ENCODE results near the gene TNFRSF11A. TPM values are rescaled to one million over a fixed set of nuclear protein-coding genes. Genes with fewer than 3 reads are reported as not detected.

Gene TNFRSF11A
- total and polyA plus RNA-seq, 12 donors, result 0.29 to 2.7 (median 0.78) TPM

- Histone ChIP-seq H3K9me3 (no peaks in the 10 kb centered on the region), H3K27ac (no peak overlapping the region), H3K27me3 (no peaks in the 10 kb centered on the region), H3K36me3 (peaks cover 0 to 82% (median 7%) of the 10 kb centered on the region in 9 donors), H3K4me3 (no peak overlapping the region), H3K4me1 (peaks cover 0 to 69% (median 16%) of the 10 kb centered on the region in 9 donors)
- no peak for ATAC-seq
- DNase-seq, result no peak
- no peak for TF ChIP-seq CTCF (IDR thresholded peaks at IDR 0.05)
- intact Hi-C loops (cut with DNase I), result no loop called here
- WGBS, 2 donors, result 92 to 95% methylated on average over 6 of the region's 6 CpGs
Observed at GRCh38 chr18:62285281-62285680, 39.8 kb upstream of the TNFRSF11A start.

- H3K27me3 ChIP-seq, result no peaks in the 10 kb centered on the region
- DNase-seq (no peak), ATAC-seq (no peak)
- peaks cover 0 to 44% (median 6%) of the 10 kb centered on the region in 9 donors for H3K4me1 ChIP-seq
- TF ChIP-seq CTCF (IDR thresholded peaks at IDR 0.05), result no peak
- no peaks in the 10 kb centered on the region for H3K9me3 ChIP-seq
- peaks cover 0 to 83% (median 14%) of the 10 kb centered on the region in 9 donors for H3K36me3 ChIP-seq
- intact Hi-C loops (cut with DNase I), result no loop called here
- H3K4me3 ChIP-seq, result no peak overlapping the region
- H3K27ac ChIP-seq, result peak overlapping the region in 1 of 10 donors; percentile 6
- WGBS, 2 donors, result 92 to 95% methylated on average over 2 of the region's 2 CpGs
Observed at GRCh38 chr18:62287781-62288664, 37.1 kb upstream of the TNFRSF11A start.

GRCh38 chr18:62288665-62289008 lies 36.5 kb upstream of the TNFRSF11A start:
- 86 to 91% methylated on average over 2 of the region's 2 CpGs for WGBS, 2 donors
- intact Hi-C loops (cut with DNase I), result no loop called here

GRCh38 chr18:62289047-62289446 lies 36.1 kb upstream of the TNFRSF11A start:
- H3K36me3 ChIP-seq, result peaks cover 0 to 86% (median 17%) of the 10 kb centered on the region in 9 donors
- WGBS, 2 donors, result 95 to 98% methylated on average over 2 of the region's 2 CpGs

More at GRCh38 chr18:62288665-62289008, 36.5 kb upstream of the TNFRSF11A start:
- no peaks in the 10 kb centered on the region for H3K27me3 ChIP-seq
- no peak for ATAC-seq
- peaks cover 0 to 84% (median 17%) of the 10 kb centered on the region in 9 donors for H3K36me3 ChIP-seq
- no peak overlapping the region for H3K4me3 ChIP-seq
- TF ChIP-seq CTCF (IDR thresholded peaks at IDR 0.05), result no peak
- H3K27ac ChIP-seq, result no peak overlapping the region
- H3K9me3 ChIP-seq, result no peaks in the 10 kb centered on the region
- no peak for DNase-seq
- H3K4me1 ChIP-seq, result peaks cover 0 to 42% (median 6%) of the 10 kb centered on the region in 9 donors

More at GRCh38 chr18:62289047-62289446, 36.1 kb upstream of the TNFRSF11A start:
- peaks cover 0 to 40% (median 6%) of the 10 kb centered on the region in 9 donors for H3K4me1 ChIP-seq
- intact Hi-C loops (cut with DNase I), result no loop called here
- DNase-seq (no peak), ATAC-seq (no peak)
- no peaks in the 10 kb centered on the region for H3K9me3 ChIP-seq
- no peaks in the 10 kb centered on the region for H3K27me3 ChIP-seq
- H3K4me3 ChIP-seq, result no peak overlapping the region
- no peak for TF ChIP-seq CTCF (IDR thresholded peaks at IDR 0.05)
- no peak overlapping the region for H3K27ac ChIP-seq

All from heart right ventricle (tissue), 16 donors.